ENCODE results near the gene ZNF516. TPM values are rescaled to one million over a fixed set of nuclear protein-coding genes. Genes with fewer than 3 reads are reported as not detected.
A peak's percentile ranks its signal among the peaks of the same experiment; 100 is the strongest.

Gene ZNF516
- total RNA-seq, 1 experiment from 2014 or later, result 41.8 TPM

DNA sequence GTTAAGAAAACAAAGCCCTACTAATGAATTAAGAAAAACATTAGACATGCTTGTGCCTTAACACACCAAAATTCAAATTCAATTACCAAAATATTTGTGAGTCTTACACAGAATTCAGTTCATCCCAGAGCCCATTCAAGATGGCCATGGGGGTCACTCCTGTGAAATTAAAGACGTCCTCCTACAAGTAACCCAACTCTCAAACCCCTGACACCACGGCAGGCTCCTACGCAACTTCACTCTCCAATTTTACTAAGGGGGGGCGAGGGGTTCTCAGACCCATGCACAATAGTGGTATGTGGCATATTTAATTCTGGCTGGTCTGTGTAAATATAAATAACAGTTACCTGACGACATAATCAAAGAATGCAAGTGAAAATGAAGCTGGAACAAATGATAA is 5.0 kb downstream of the ZNF516 start:
- peaks cover 27% of the 10 kb centered on the region; the same call in 1 of the 2 replicates for H3K27me3 ChIP-seq (ENCODE audit: control insufficient read depth, insufficient read depth, low read length)
- DNase-seq, result no peak
- H3K4me3 ChIP-seq (ENCODE audit: insufficient read depth, low read depth, low read length), result peak overlapping the region; percentile 74; the same call in 1 of the 2 replicates

GRCh38 chr18:76489081-76489480 is 6.0 kb downstream of the ZNF516 start:
- no peak for DNase-seq
- Histone ChIP-seq H3K4me3 (ENCODE audit: insufficient read depth, low read depth, low read length) (no peak overlapping the region), H3K36me3 (replicated peaks; ENCODE audit: control insufficient read depth, insufficient read depth, low read length) (no peaks in the 10 kb centered on the region), H3K27me3 (ENCODE audit: control insufficient read depth, insufficient read depth, low read length) (peaks cover 27% of the 10 kb centered on the region; the same call in 1 of the 2 replicates)

More for the DNA sequence above, 5.0 kb downstream of the ZNF516 start:
- H3K36me3 ChIP-seq (replicated peaks; ENCODE audit: control insufficient read depth, insufficient read depth, low read length), result no peaks in the 10 kb centered on the region

GRCh38 chr18:76488190-76488589 is 6.9 kb downstream of the ZNF516 start:
- H3K4me3 ChIP-seq (ENCODE audit: insufficient read depth, low read depth, low read length), result no peak overlapping the region
- no peak for DNase-seq
- no peaks in the 10 kb centered on the region for H3K36me3 ChIP-seq (replicated peaks; ENCODE audit: control insufficient read depth, insufficient read depth, low read length)
- peaks cover 25% of the 10 kb centered on the region; the same call in 1 of the 2 replicates for H3K27me3 ChIP-seq (ENCODE audit: control insufficient read depth, insufficient read depth, low read length)

- H3K4me3 ChIP-seq (ENCODE audit: insufficient read depth, low read depth, low read length), result no peak overlapping the region
- peaks cover 25% of the 10 kb centered on the region; the same call in 1 of the 2 replicates for H3K27me3 ChIP-seq (ENCODE audit: control insufficient read depth, insufficient read depth, low read length)
- DNase-seq, result peak; percentile 59
- H3K36me3 ChIP-seq (replicated peaks; ENCODE audit: control insufficient read depth, insufficient read depth, low read length), result no peaks in the 10 kb centered on the region
These were observed 7.3 kb downstream of the ZNF516 start for GRCh38 chr18:76487782-76488181.

DNA sequence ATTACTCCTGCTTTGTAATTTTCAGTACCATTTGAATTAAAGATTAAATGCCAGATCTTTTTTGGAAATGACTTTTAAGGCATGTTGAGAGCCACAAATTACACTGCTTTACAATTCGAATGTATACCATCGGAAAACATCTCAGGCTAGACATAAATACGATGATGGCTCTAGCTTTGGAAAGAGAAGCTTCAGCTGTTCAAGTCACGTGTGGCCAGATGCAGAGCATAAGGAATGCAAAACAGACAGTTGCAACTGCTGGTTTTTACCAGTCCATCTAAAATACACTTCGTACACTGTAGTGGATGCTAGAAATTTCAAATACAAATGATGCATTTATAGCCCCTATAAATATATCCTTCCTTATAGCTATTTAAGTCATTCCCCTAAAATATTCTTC is 8.0 kb downstream of the ZNF516 start:
- Histone ChIP-seq H3K4me3 (ENCODE audit: insufficient read depth, low read depth, low read length) (no peak overlapping the region), H3K27me3 (ENCODE audit: control insufficient read depth, insufficient read depth, low read length) (peaks cover 19% of the 10 kb centered on the region; the same call in 1 of the 2 replicates), H3K36me3 (replicated peaks; ENCODE audit: control insufficient read depth, insufficient read depth, low read length) (no peaks in the 10 kb centered on the region)
- no peak for DNase-seq

DNA sequence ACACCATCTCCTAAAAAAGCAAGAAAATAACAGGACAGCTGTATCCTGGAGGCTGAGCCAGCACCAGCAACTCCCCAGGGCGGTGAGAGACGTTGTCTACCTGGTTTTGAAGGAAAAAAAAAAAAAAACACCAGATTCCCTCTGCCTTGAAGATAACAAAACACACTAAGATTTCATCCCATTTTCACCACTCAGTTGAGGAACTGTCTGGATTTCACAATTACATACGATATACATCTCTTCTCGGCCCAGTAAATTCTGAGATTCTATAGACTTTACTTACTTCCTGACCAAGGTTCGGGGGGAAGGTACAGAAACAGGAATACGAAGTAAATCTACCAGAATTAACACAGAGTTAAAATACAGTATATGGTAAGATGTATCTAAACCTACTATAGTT is 8.5 kb downstream of the ZNF516 start:
- DNase-seq, result no peak
- Histone ChIP-seq H3K36me3 (replicated peaks; ENCODE audit: control insufficient read depth, insufficient read depth, low read length) (no peaks in the 10 kb centered on the region), H3K4me3 (ENCODE audit: insufficient read depth, low read depth, low read length) (no peak overlapping the region), H3K27me3 (ENCODE audit: control insufficient read depth, insufficient read depth, low read length) (peaks cover 15% of the 10 kb centered on the region; the same call in 1 of the 2 replicates)

DNA sequence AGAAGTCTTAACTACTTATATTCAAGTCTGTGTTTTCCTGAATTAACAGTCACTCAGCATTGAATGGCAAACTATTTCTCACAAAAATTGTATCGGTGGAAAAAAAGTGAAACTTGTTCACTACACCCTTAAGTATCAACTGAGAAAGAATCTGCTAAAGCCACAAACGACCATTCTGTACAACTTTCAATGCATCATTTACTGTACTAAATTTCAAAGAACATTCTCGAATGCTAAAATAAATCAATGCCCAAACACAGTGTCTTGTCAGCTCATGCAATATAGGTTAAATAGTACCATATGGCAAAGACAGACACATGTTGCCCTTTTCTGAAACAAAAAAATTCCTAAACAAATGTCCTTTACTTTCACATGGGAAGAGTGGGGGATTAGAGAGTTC is 9.0 kb downstream of the ZNF516 start:
- DNase-seq, result no peak
- Histone ChIP-seq H3K27me3 (ENCODE audit: control insufficient read depth, insufficient read depth, low read length) (peaks cover 15% of the 10 kb centered on the region; the same call in 1 of the 2 replicates), H3K4me3 (ENCODE audit: insufficient read depth, low read depth, low read length) (no peak overlapping the region), H3K36me3 (replicated peaks; ENCODE audit: control insufficient read depth, insufficient read depth, low read length) (no peaks in the 10 kb centered on the region)

- no peaks in the 10 kb centered on the region for H3K36me3 ChIP-seq (replicated peaks; ENCODE audit: control insufficient read depth, insufficient read depth, low read length)
- peaks cover 8% of the 10 kb centered on the region; the same call in 1 of the 2 replicates for H3K27me3 ChIP-seq (ENCODE audit: control insufficient read depth, insufficient read depth, low read length)
- no peak overlapping the region for H3K4me3 ChIP-seq (ENCODE audit: insufficient read depth, low read depth, low read length)
- no peak for DNase-seq
These were observed 10.2 kb downstream of the ZNF516 start for GRCh38 chr18:76484749-76485387.

GRCh38 chr18:76483780-76484179 is 11.3 kb downstream of the ZNF516 start:
- Histone ChIP-seq H3K27me3 (ENCODE audit: control insufficient read depth, insufficient read depth, low read length) (peaks cover 3% of the 10 kb centered on the region; the same call in 1 of the 2 replicates), H3K36me3 (replicated peaks; ENCODE audit: control insufficient read depth, insufficient read depth, low read length) (no peaks in the 10 kb centered on the region), H3K4me3 (ENCODE audit: insufficient read depth, low read depth, low read length) (no peak overlapping the region)
- no peak for DNase-seq

DNA sequence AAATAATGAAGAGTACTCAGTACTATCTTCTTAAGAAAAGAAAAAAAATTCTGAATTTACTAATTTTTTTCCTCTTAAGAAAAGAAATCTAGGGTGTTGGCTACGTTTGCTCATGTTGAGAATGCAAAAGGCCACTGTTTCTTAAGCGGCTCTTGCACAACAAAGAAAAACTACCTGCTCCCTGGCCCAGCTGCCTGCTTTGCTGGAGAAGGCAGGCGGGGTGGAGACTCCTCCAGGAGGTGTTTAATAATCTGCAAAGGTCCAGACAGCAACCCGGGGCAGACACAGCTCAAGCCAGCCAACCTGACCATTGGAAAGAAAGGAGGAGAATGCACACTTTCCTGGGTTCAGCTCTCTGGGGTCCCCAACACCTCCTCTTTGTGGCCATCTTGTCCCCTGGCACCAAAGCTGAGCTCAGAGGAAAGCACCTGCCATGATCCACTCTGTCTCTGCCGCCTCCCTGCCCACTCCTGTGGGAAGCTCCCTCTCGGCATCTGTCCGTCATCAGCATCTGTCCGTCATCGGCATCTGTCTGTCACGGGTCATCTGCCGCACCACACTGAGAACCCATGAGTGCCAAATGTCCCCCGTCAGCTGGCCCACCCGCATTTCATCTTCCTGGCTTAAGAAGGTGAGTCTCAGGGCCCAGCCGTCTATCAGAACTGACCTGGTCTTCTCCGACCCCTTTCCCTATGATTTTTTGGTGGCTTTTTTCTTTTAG is 11.9 kb downstream of the ZNF516 start:
- no peak overlapping the region for H3K4me3 ChIP-seq (ENCODE audit: insufficient read depth, low read depth, low read length)
- H3K27me3 ChIP-seq (ENCODE audit: control insufficient read depth, insufficient read depth, low read length), result no peaks in the 10 kb centered on the region
- DNase-seq, result no peak
- no peaks in the 10 kb centered on the region for H3K36me3 ChIP-seq (replicated peaks; ENCODE audit: control insufficient read depth, insufficient read depth, low read length)

DNA sequence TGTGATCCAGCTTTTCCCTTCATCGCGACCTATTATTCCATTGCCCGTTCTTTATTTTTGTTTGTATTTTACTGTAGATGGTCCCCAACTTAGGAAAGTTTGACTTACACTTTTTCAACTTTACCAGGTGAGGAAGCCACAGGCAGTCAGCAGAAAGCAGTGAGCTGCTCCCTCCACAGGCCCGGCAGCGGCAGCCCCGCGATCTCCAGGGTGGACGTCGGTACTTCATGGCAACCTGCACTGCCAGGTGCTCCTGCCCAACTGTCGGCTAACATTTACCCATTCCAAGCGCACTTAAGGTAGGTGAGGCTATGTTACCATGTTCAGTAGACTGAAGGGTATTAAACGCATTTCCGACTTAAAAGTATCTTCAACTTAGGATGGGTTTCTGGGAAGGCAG is 12.8 kb downstream of the ZNF516 start:
- Histone ChIP-seq H3K4me3 (ENCODE audit: insufficient read depth, low read depth, low read length) (no peak overlapping the region), H3K36me3 (replicated peaks; ENCODE audit: control insufficient read depth, insufficient read depth, low read length) (no peaks in the 10 kb centered on the region), H3K27me3 (ENCODE audit: control insufficient read depth, insufficient read depth, low read length) (no peaks in the 10 kb centered on the region)
- no peak for DNase-seq

DNA sequence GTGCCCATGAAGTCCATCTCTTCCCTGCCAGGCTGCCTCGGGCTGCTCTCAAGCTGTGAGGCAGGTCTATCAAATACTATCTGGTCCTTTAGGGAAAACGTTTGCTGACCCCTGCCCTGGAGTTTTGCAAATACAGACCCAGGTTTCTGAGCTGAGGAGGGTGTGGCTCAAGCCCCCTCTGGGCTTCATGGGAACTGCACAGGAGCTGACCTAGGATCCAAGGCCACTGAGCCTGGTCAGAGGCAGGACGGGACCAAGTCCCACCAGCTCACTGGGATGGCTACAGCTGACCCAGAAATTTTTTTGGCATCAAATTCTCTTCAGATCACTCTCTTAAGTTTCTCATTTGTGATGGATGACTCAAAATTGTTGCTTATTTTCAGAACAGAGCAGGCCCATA is 14.1 kb downstream of the ZNF516 start:
- Histone ChIP-seq H3K27me3 (ENCODE audit: control insufficient read depth, insufficient read depth, low read length) (no peaks in the 10 kb centered on the region), H3K4me3 (ENCODE audit: insufficient read depth, low read depth, low read length) (no peak overlapping the region), H3K36me3 (replicated peaks; ENCODE audit: control insufficient read depth, insufficient read depth, low read length) (no peaks in the 10 kb centered on the region)
- peak; percentile 77 for DNase-seq

DNA sequence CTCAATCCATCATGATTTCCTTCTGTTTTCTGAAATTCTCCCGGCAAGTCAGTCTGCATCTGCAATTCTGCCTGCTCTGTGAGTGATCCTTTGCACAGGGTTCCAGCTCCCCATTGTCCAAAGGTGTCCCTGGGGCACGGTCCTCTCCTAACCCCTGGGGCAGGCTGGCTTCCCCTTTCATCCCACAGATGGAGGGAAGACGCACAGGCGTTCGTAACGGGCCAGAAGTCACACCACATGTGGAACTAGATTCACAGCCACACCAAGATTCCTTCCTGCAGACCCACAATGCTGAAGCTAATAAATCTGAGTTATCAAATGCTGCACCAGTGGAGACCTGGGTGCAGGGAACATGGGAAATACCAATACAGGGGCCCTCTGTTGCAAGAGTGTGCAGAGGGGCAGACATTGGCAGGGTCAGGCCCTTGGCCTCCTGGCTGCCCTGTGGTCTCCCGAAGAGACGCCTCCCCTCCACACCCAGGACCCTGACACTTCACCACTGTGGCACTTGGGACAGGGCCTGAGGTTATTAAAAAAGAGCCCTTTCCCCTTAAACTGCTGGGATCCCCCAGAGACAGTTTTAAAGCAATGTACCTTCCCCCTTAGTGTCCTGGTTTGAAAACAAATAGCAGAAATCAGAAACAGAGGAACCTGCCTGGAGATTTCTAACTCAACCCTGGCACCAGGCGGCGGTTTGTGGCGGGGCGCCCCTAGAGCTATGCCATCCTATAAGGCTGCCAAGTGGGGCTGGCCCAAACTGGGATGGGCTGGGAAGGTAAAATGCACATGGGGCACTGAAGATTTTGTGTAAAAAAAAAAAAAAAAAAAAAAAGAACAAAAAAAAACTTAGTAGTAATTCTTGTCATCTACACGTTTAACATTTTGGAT is 15.4 kb downstream of the ZNF516 start:
- Histone ChIP-seq H3K27me3 (ENCODE audit: control insufficient read depth, insufficient read depth, low read length) (no peaks in the 10 kb centered on the region), H3K4me3 (ENCODE audit: insufficient read depth, low read depth, low read length) (no peak overlapping the region), H3K36me3 (replicated peaks; ENCODE audit: control insufficient read depth, insufficient read depth, low read length) (no peaks in the 10 kb centered on the region)
- DNase-seq, result no peak

DNA sequence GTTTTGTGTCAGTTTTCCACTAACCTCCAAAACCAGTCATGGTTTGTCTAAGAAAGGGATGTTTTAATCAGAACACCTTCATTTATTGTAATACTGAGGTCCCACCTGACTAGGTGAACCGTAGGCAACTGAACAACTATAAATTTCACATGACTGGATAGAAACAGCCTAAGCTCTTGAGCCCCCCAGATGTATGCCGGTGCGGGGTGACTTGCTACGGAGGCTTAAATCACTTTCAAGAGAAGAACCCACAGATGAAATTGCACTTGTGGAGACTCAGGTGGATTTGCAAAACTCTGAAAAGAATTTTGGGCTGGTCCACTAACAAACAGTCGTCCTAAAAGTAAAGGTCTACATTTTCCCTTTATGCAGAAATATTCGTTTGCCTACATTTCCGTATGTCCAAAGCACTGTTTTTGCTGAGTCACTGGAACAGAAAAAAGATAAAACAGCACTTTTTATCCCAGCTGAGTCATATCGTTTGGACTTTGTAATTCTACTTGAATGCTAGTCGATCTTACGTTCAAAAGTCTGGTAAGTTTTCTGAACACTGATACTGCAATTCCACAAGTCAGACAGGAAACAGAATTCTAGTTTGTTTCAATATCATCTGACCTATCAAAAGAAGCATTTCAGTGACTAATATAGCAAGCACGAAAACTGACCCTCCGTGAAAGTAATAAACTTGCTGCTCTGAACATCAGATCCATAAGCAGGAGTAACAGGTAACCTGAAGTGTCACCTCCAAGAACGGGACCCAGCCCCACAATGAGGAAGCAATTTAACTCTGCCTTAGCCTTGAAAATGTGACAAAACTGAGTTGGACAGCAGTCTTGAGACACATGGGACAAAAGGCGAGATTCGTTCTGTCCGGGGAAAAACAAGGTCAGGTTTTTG is 18.1 kb downstream of the ZNF516 start:
- Histone ChIP-seq H3K27me3 (ENCODE audit: control insufficient read depth, insufficient read depth, low read length) (no peaks in the 10 kb centered on the region), H3K4me3 (ENCODE audit: insufficient read depth, low read depth, low read length) (no peak overlapping the region), H3K36me3 (replicated peaks; ENCODE audit: control insufficient read depth, insufficient read depth, low read length) (no peaks in the 10 kb centered on the region)
- no peak for DNase-seq

All from H7 (cell line).